GM06990 (cell line): Measurements from ENCODE around the gene SCART1.
"Not testable (repeated sequence)": the region's sequence is repeated elsewhere in the genome, so short reads cannot be mapped to it uniquely, and the experiment has no call there.

Experiments used
- DNase-seq: peaks from one replicate; pipeline ENCODE4 v3.0.0-alpha.2; 2011; ENCODE audit not compliant: insufficient read length; ENCODE audit errors: extremely low read depth
- H3K27me3 ChIP-seq: replicated peaks from 2 replicates; pipeline ENCODE4 v1.6.0; 2011; ENCODE audit warnings: low read length; ENCODE audit not compliant: control insufficient read depth, insufficient read depth
- H3K36me3 ChIP-seq: 2 replicates; pipeline ENCODE4 v1.5.1; 2011; ENCODE audit warnings: low read length; ENCODE audit not compliant: control insufficient read depth, insufficient read depth
- H3K4me3 ChIP-seq: replicated peaks from 2 replicates; pipeline ENCODE4 v1.5.1; 2011; ENCODE audit warnings: low read depth, mild to moderate bottlenecking, control low read depth, low read length
- CTCF ChIP-seq: IDR thresholded peaks from 2 replicates; pipeline ENCODE4 v1.5.1; 2011; ENCODE audit warnings: low read length, control low read depth, mild to moderate bottlenecking, inconsistent platforms; ENCODE audit not compliant: insufficient read depth, poor library complexity, severe bottlenecking

SCART1 gene

GRCh38 chr10:133497363-133497762, 43.6 kb downstream of the SCART1 start:
- TF ChIP-seq CTCF = peak; percentile 43
- not testable (repeated sequence) for H3K4me3 ChIP-seq, H3K27me3 ChIP-seq, H3K36me3 ChIP-seq, DNase-seq

GRCh38 chr10:133499176-133499575, 45.4 kb downstream of the SCART1 start:
- not testable (repeated sequence) for H3K27me3 ChIP-seq, H3K4me3 ChIP-seq, DNase-seq, H3K36me3 ChIP-seq

DNA sequence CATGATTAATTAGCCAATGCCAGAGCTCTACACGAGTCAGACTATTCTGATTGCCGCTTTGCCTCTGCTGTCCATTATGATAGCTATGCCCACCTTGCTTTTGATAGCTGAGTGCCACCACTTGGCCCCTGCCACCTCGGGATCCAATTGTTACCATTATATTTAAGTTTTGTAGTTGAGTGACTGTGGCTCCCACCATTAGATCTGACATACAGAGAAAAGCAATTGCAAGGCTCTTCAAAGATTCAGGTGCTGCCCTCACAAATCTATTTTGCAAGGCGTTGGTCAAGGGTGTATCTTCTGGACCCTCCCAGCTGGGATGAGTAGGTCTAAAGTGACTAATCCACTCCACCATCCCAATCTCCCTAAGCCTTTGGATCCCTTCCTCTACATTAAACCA, 47.2 kb downstream of the SCART1 start:
- not testable (repeated sequence) for DNase-seq, H3K4me3 ChIP-seq, H3K36me3 ChIP-seq, H3K27me3 ChIP-seq

DNA sequence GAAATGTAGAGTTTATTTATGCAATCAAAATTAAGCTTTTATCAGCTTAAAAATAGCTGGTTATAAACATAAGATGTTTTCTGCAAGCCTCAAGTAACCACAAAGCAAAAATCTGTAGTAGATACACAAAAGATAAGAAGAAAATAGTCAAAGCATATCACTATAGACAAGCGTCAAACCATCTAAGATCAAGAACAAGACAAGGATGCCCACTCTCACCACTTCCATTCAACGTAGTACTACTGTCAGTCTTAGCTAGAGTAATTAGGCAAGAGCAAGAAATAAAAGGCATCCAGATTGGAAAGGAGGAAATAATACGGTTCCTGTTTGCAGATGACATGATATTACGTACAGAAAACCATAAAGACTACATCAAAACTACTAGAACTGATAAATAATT, 56.0 kb downstream of the SCART1 start:
- no peak for DNase-seq

GRCh38 chr10:133511408-133511807, 57.7 kb downstream of the SCART1 start:
- Histone ChIP-seq H3K27me3 (no peaks in the 10 kb centered on the region), H3K4me3 (no peak overlapping the region), H3K36me3 (no peaks in the 10 kb centered on the region)
- TF ChIP-seq CTCF = no peak
- DNase-seq = no peak

More for the DNA sequence above, 56.0 kb downstream of the SCART1 start:
- no peak for TF ChIP-seq CTCF
- H3K27me3 ChIP-seq = no peaks in the 10 kb centered on the region
- H3K4me3 ChIP-seq = no peak overlapping the region
- no peaks in the 10 kb centered on the region for H3K36me3 ChIP-seq

GRCh38 chr10:133511907-133512528, 58.3 kb downstream of the SCART1 start:
- Histone ChIP-seq H3K4me3 (no peak overlapping the region), H3K36me3 (no peaks in the 10 kb centered on the region), H3K27me3 (no peaks in the 10 kb centered on the region)
- no peak for TF ChIP-seq CTCF
- no peak for DNase-seq

DNA sequence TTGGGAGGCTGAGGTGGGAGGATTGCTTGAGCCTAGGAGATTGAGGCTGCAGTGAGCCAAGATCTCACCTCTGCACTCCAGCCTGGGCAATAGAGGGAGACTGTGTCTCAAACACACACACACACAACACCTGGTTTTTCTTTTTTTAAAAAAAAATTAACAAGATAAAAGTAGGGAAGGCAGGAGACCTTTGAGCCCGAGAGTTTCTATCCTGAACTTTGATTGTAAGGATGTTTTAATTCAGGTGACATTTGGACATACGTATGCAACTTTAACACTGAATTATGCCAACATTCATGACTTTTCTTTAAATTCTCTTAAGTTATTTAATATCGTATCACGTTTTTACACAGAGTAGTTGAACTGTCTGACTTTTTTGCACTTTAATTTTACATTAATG, 61.7 kb downstream of the SCART1 start:
- Histone ChIP-seq H3K27me3 (no peaks in the 10 kb centered on the region), H3K4me3 (no peak overlapping the region), H3K36me3 (no peaks in the 10 kb centered on the region)
- no peak for DNase-seq
- TF ChIP-seq CTCF = no peak
